IgD-negative memory B cell (primary cell): ENCODE results near the gene TRIM65. TPM values are rescaled to one million over a fixed set of nuclear protein-coding genes. Genes with fewer than 3 reads are reported as not detected.
"Not testable (repeated sequence)": the region's sequence is repeated elsewhere in the genome, so short reads cannot be mapped to it uniquely, and the experiment has no call there.

ENCODE experiments used
- H3K27ac Mint-ChIP-seq, 3 donors: one replicate each; pipeline ENCODE4 v1.8.0; 2020 to 2022; ENCODE audit warnings: mild to moderate bottlenecking in 3 of 3, mixed read lengths in 3 of 3, moderate library complexity in 1 of 3
- H3K27me3 Mint-ChIP-seq: one replicate; pipeline ENCODE4 v1.8.0; 2021; ENCODE audit warnings: mixed read lengths
- H3K36me3 Mint-ChIP-seq: one replicate; pipeline ENCODE4 v1.8.0; 2020; ENCODE audit warnings: mild to moderate bottlenecking, mixed read lengths
- H3K4me1 Mint-ChIP-seq, 3 donors: one replicate each; pipeline ENCODE4 v1.8.0; 2020 to 2022; ENCODE audit warnings: mixed read lengths in 3 of 3, mild to moderate bottlenecking in 1 of 3
- H3K4me3 Mint-ChIP-seq, 4 donors: one replicate each; pipeline ENCODE4 v1.8.0; 2020 to 2022; ENCODE audit warnings: mild to moderate bottlenecking in 4 of 4, mixed read lengths in 4 of 4, moderate library complexity in 3 of 4
- H3K9me3 Mint-ChIP-seq, 3 donors: one replicate each; pipeline ENCODE4 v1.8.0; 2020 to 2021; ENCODE audit warnings: mixed read lengths in 3 of 3, mild to moderate bottlenecking in 1 of 3
- polyA plus RNA-seq: library from polyadenylated mRNA; unstranded; fragments of 300-500 nt; fragmentation: Illumina TruSeq; gene quantifications from one replicate; pipeline ENCODE4 v1.2.3, GENCODE V29; 2021

Gene TRIM65
- polyA plus RNA-seq, 1 donor from 2014 or later = 25.0 TPM

- no peaks in the 10 kb centered on the region for H3K36me3 Mint-ChIP-seq
- peaks cover 5% of the 10 kb centered on the region for H3K27me3 Mint-ChIP-seq
- no peaks in the 10 kb centered on the region for H3K9me3 Mint-ChIP-seq
- H3K4me3 Mint-ChIP-seq = peak overlapping the region; percentile 87 to 94 (median 93)
- H3K27ac Mint-ChIP-seq = peak overlapping the region; percentile 80 to 92 (median 89)
- peaks cover 11 to 19% (median 14%) of the 10 kb centered on the region in 3 donors for H3K4me1 Mint-ChIP-seq
Observed at GRCh38 chr17:75877752-75878173, 19.0 kb downstream of the TRIM65 start.

- peaks cover 11 to 19% (median 14%) of the 10 kb centered on the region in 3 donors for H3K4me1 Mint-ChIP-seq
Observed at GRCh38 chr17:75876938-75877751, 19.6 kb downstream of the TRIM65 start.

GRCh38 chr17:75876190-75876937 is 20.4 kb downstream of the TRIM65 start:
- Mint-ChIP-seq H3K27me3 (peaks cover 5% of the 10 kb centered on the region), H3K9me3 (no peaks in the 10 kb centered on the region), H3K4me1 (peaks cover 11 to 19% (median 14%) of the 10 kb centered on the region in 3 donors), H3K27ac (peak overlapping the region; percentile 59 to 92 (median 89)), H3K36me3 (no peaks in the 10 kb centered on the region), H3K4me3 (peak overlapping the region; percentile 87 to 94 (median 93))

More at GRCh38 chr17:75876938-75877751, 19.6 kb downstream of the TRIM65 start:
- Mint-ChIP-seq H3K9me3 (no peaks in the 10 kb centered on the region), H3K36me3 (no peaks in the 10 kb centered on the region), H3K4me3 (peak overlapping the region; percentile 87 to 94 (median 93)), H3K27me3 (peaks cover 5% of the 10 kb centered on the region), H3K27ac (peak overlapping the region; percentile 80 to 92 (median 89))

- Mint-ChIP-seq H3K27ac (peak overlapping the region in 2 of 3 donors; percentile 59 to 92), H3K4me1 (peaks cover 11 to 19% (median 14%) of the 10 kb centered on the region in 3 donors), H3K4me3 (peak overlapping the region; percentile 87 to 94 (median 93)), H3K27me3 (peaks cover 5% of the 10 kb centered on the region), H3K9me3 (no peaks in the 10 kb centered on the region), H3K36me3 (no peaks in the 10 kb centered on the region)
Observed at GRCh38 chr17:75875940-75876189, 20.9 kb downstream of the TRIM65 start.

GRCh38 chr17:75875182-75875939 is 21.4 kb downstream of the TRIM65 start:
- Mint-ChIP-seq H3K27me3 (peaks cover 5% of the 10 kb centered on the region), H3K27ac (no peak overlapping the region), H3K4me1 (peaks cover 11 to 19% (median 14%) of the 10 kb centered on the region in 3 donors), H3K9me3 (no peaks in the 10 kb centered on the region), H3K36me3 (no peaks in the 10 kb centered on the region), H3K4me3 (peak overlapping the region in 2 of 4 donors; percentile 43 to 94)

- Mint-ChIP-seq H3K9me3 (no peaks in the 10 kb centered on the region), H3K36me3 (no peaks in the 10 kb centered on the region), H3K27ac (no peak overlapping the region), H3K4me1 (peaks cover 11 to 19% (median 14%) of the 10 kb centered on the region in 3 donors), H3K27me3 (peaks cover 5% of the 10 kb centered on the region), H3K4me3 (no peak overlapping the region)
Observed at GRCh38 chr17:75874323-75875181, 22.2 kb downstream of the TRIM65 start.

- H3K36me3 Mint-ChIP-seq = no peaks in the 10 kb centered on the region
- H3K27ac Mint-ChIP-seq = peak overlapping the region in 1 of 3 donors; percentile 59
- no peaks in the 10 kb centered on the region for H3K9me3 Mint-ChIP-seq
- H3K4me3 Mint-ChIP-seq = peak overlapping the region in 2 of 4 donors; percentile 17 to 23
- peaks cover 11 to 15% (median 14%) of the 10 kb centered on the region in 3 donors for H3K4me1 Mint-ChIP-seq
- peaks cover 2% of the 10 kb centered on the region for H3K27me3 Mint-ChIP-seq
Observed at GRCh38 chr17:75873587-75874322, 23.0 kb downstream of the TRIM65 start.

GRCh38 chr17:75872434-75873351 is 24.1 kb downstream of the TRIM65 start:
- Mint-ChIP-seq H3K9me3 (no peaks in the 10 kb centered on the region), H3K4me1 (peaks cover 11 to 14% (median 14%) of the 10 kb centered on the region in 3 donors), H3K4me3 (no peak overlapping the region), H3K27ac (peak overlapping the region in 1 of 3 donors; percentile 59), H3K36me3 (no peaks in the 10 kb centered on the region), H3K27me3 (no peaks in the 10 kb centered on the region)

- not testable (repeated sequence) for H3K27ac Mint-ChIP-seq, H3K4me3 Mint-ChIP-seq, H3K9me3 Mint-ChIP-seq, H3K4me1 Mint-ChIP-seq, H3K27me3 Mint-ChIP-seq, H3K36me3 Mint-ChIP-seq
Observed at GRCh38 chr17:75870228-75870627, 26.5 kb downstream of the TRIM65 start.

- Mint-ChIP-seq H3K4me3 (no peak overlapping the region), H3K36me3 (no peaks in the 10 kb centered on the region), H3K4me1 (peaks cover 10 to 11% (median 10%) of the 10 kb centered on the region in 3 donors), H3K27me3 (no peaks in the 10 kb centered on the region), H3K9me3 (no peaks in the 10 kb centered on the region), H3K27ac (peak overlapping the region in 1 of 3 donors; percentile 56)
Observed at GRCh38 chr17:75869282-75870141, 27.2 kb downstream of the TRIM65 start.

GRCh38 chr17:75868730-75869281 is 27.9 kb downstream of the TRIM65 start:
- not testable (repeated sequence) for H3K9me3 Mint-ChIP-seq, H3K27ac Mint-ChIP-seq, H3K4me3 Mint-ChIP-seq, H3K36me3 Mint-ChIP-seq, H3K27me3 Mint-ChIP-seq
- peaks cover 16 to 17% (median 16%) of the 10 kb centered on the region in 3 donors for H3K4me1 Mint-ChIP-seq
